ENCODE results near the gene MED14.

DNA sequence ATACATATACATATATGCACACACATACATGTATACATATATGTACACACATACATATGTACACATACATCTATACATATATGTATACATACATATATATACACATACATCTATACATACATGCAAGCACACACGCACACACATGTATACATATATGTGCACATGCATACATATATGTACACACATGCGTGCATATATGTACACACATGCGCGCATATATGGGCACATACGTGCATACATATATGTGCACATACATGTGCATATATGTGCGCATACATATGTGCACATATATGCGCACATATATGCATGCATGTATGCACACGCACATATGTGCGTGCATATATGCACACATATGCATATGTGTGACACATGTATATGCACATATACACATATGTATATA, 119.4 kb downstream of the MED14 start:
- TF ChIP-seq POLR2A (IDR thresholded peaks at IDR 0.05): no peak
- TF ChIP-seq, protein P1, sequence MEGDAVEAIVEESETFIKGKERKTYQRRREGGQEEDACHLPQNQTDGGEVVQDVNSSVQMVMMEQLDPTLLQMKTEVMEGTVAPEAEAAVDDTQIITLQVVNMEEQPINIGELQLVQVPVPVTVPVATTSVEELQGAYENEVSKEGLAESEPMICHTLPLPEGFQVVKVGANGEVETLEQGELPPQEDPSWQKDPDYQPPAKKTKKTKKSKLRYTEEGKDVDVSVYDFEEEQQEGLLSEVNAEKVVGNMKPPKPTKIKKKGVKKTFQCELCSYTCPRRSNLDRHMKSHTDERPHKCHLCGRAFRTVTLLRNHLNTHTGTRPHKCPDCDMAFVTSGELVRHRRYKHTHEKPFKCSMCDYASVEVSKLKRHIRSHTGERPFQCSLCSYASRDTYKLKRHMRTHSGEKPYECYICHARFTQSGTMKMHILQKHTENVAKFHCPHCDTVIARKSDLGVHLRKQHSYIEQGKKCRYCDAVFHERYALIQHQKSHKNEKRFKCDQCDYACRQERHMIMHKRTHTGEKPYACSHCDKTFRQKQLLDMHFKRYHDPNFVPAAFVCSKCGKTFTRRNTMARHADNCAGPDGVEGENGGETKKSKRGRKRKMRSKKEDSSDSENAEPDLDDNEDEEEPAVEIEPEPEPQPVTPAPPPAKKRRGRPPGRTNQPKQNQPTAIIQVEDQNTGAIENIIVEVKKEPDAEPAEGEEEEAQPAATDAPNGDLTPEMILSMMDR (IDR thresholded peaks at IDR 0.05): no peak
